ENCODE measurements around the gene FEM1B. TPM values are rescaled to one million over a fixed set of nuclear protein-coding genes. Genes with fewer than 3 reads are reported as not detected.

Gene FEM1B
- 20.0 and 24.6 TPM in 2 replicates for total RNA-seq

GRCh38 chr15:68277603-68278344 is at the start of gene FEM1B:
FEM1B (plus strand) TSS chr15:68277745; CDS start chr15:68278418, 673 bp downstream.

GRCh38 chr15:68229386-68230156 is 48.0 kb upstream of the FEM1B start, which contains the start of gene CLN6:
CLN6 (minus strand) TSS chr15:68229728; CDS start chr15:68229584, 144 bp downstream.

Other genes with a start within 250 kb of the FEM1B start
- 10.5 and 13.8 TPM in 2 replicates for gene PIAS1, start 223.4 kb upstream of the FEM1B start, total RNA-seq
- 0.18 and 0.32 TPM in 2 replicates for gene CALML4, start 72.4 kb upstream of the FEM1B start, total RNA-seq
- 15.3 and 37.4 TPM in 2 replicates for gene CLN6, start 48.0 kb upstream of the FEM1B start, total RNA-seq
- 20.6 and 30.9 TPM in 2 replicates for gene ITGA11, start 154.4 kb downstream of the FEM1B start, total RNA-seq

Data from cardiac atrium fibroblast (primary cell).